SK-N-SH (cell line): ENCODE data around the gene ARL6IP5. TPM values are rescaled to one million over a fixed set of nuclear protein-coding genes. Genes with fewer than 3 reads are reported as not detected.

Experiments
- CTCF ChIA-PET: fragments of 300-600, 350-600 bp; formaldehyde crosslinking; extraction: SDS; loops from one replicate; lab custom pipeline; 2021; lab: Yijun Ruan, JAX
- POLR2A ChIA-PET: fragments of 350-600 bp; sonication (Branson Sonifier 250); formaldehyde crosslinking; extraction: SDS; loops from one replicate; lab custom pipeline; 2020; ENCODE audit warnings: antibody characterized with exemption, inconsistent platforms; lab: Yijun Ruan, JAX
- DNase-seq: peaks from one replicate; pipeline ENCODE4 v3.0.0; 2012
- H2AFZ ChIP-seq: fragments of 200-600 bp; sonication (generic); 2 replicates; pipeline ENCODE4 v1.8.1; 2016; ENCODE audit warnings: antibody characterized with exemption, mild to moderate bottlenecking, low read depth
- H3F3A ChIP-seq: fragments of 200-600 bp; sonication (generic); replicated peaks from 2 replicates; pipeline ENCODE3; 2016; ENCODE audit warnings: antibody characterized with exemption, mild to moderate bottlenecking; ENCODE audit not compliant: insufficient read depth
- H3K27ac ChIP-seq, 2 experiments: fragments of 200-500 bp in 1 of 2; fragments of 200-600 bp in 1 of 2; sonication (Bioruptor generic) in 1 of 2; sonication (generic), shearing (Covaris generic) in 1 of 2; 2 replicates each; pipeline versions ENCODE4 v1.5.1 to v1.6.1; 2014 to 2016; ENCODE audit warnings: low read depth in 2 of 2, inconsistent platforms in 1 of 2, low read length in 1 of 2, mild to moderate bottlenecking in 1 of 2, mixed read lengths in 1 of 2
- H3K27me3 ChIP-seq: fragments of 200-600 bp; sonication (generic), shearing (Covaris generic); 2 replicates; pipeline ENCODE4 v1.6.1; 2016; ENCODE audit warnings: mixed run types; ENCODE audit not compliant: insufficient read depth
- H3K36me3 ChIP-seq, 2 experiments: fragments of 200-500 bp in 1 of 2; fragments of 200-600 bp in 1 of 2; sonication (Bioruptor generic) in 1 of 2; sonication (generic) in 1 of 2; replicated peaks in 1 of 2; 2 replicates each; pipeline versions ENCODE3 to v1.5.1; 2014 to 2016; ENCODE audit warnings: low read length in 1 of 2, mild to moderate bottlenecking in 1 of 2; ENCODE audit not compliant: insufficient read depth in 2 of 2, control insufficient read depth in 1 of 2
- H3K4me1 ChIP-seq, 2 experiments: fragments of 200-500 bp in 1 of 2; fragments of 200-600 bp in 1 of 2; sonication (Bioruptor generic) in 1 of 2; sonication (generic), shearing (Covaris generic) in 1 of 2; 2 replicates each; pipeline versions ENCODE4 v1.5.1 to v1.6.1; 2014 to 2016; ENCODE audit warnings: low read depth in 1 of 2, low read length in 1 of 2, mixed run types in 1 of 2; ENCODE audit not compliant: insufficient read depth in 2 of 2, control insufficient read depth in 1 of 2
- H3K4me2 ChIP-seq: fragments of 200-600 bp; sonication (generic), shearing (Covaris generic); 2 replicates; pipeline ENCODE4 v1.6.1; 2017; ENCODE audit warnings: mixed run types
- H3K4me3 ChIP-seq, 2 experiments: fragments of 200-500 bp in 1 of 2; fragments of 200-600 bp in 1 of 2; sonication (Bioruptor generic) in 1 of 2; sonication (generic), shearing (Covaris generic) in 1 of 2; 2 replicates each; pipeline versions ENCODE4 v1.5.1 to v1.8.1; 2014 to 2016; ENCODE audit warnings: low read depth in 2 of 2, inconsistent platforms in 1 of 2, low read length in 1 of 2, mild to moderate bottlenecking in 1 of 2, mixed read lengths in 1 of 2, moderate library complexity in 1 of 2
- H3K79me2 ChIP-seq: fragments of 200-600 bp; sonication (generic); 2 replicates; pipeline ENCODE4 v1.8.1; 2017; ENCODE audit warnings: mild to moderate bottlenecking; ENCODE audit not compliant: insufficient read depth
- H3K9ac ChIP-seq: fragments of 200-600 bp; sonication (generic); 2 replicates; pipeline ENCODE4 v1.6.1; 2017; ENCODE audit warnings: mixed run types
- H3K9me2 ChIP-seq: fragments of 200-600 bp; sonication (generic); 2 replicates; pipeline ENCODE4 v1.6.1; 2017; ENCODE audit warnings: mixed run types
- H3K9me3 ChIP-seq: fragments of 200-600 bp; sonication (generic); 2 replicates; pipeline ENCODE4 v1.6.1; 2017; ENCODE audit warnings: mixed run types, mild to moderate bottlenecking, moderate library complexity
- H4K20me1 ChIP-seq: fragments of 200-600 bp; sonication (generic); 2 replicates; pipeline ENCODE4 v1.6.1; 2017; ENCODE audit warnings: mild to moderate bottlenecking, mixed run types; ENCODE audit not compliant: insufficient read depth
- CHD2 ChIP-seq: fragments of 150-350 bp; IDR thresholded peaks from 2 replicates; pipeline ENCODE4 v1.6.1; 2018; ENCODE audit warnings: low read length; ENCODE audit not compliant: partially characterized antibody
- ELF1 ChIP-seq: IDR thresholded peaks from 2 replicates; pipeline ENCODE4 v1.4.0; 2012
- EP300 ChIP-seq, 2 experiments: IDR thresholded peaks; 2 replicates each; pipeline versions ENCODE4 v1.4.0 to v1.6.1; 2012; ENCODE audit warnings: borderline replicate concordance in 1 of 2, low read depth in 1 of 2, low read length in 1 of 2
- FOSL2 ChIP-seq: IDR thresholded peaks from 2 replicates; pipeline ENCODE4 v1.4.0; 2012; ENCODE audit warnings: low read depth, mild to moderate bottlenecking, moderate library complexity, borderline replicate concordance
- GABPA ChIP-seq: IDR thresholded peaks from 2 replicates; pipeline ENCODE4 v1.4.0; 2012; ENCODE audit warnings: low read depth, mild to moderate bottlenecking
- JUND ChIP-seq: IDR thresholded peaks from 2 replicates; pipeline ENCODE4 v1.4.0; 2012
- MXI1 ChIP-seq: IDR thresholded peaks from 2 replicates; pipeline ENCODE4 v1.6.1; 2012; ENCODE audit warnings: mild to moderate bottlenecking, low read depth, low read length, improper control_type of control experiment
- NFIC ChIP-seq: IDR thresholded peaks from 2 replicates; pipeline ENCODE4 v1.4.0; 2012; ENCODE audit warnings: borderline replicate concordance
- NRF1 ChIP-seq: IDR thresholded peaks from 2 replicates; pipeline ENCODE4 v1.6.1; 2012; ENCODE audit warnings: low read depth, mild to moderate bottlenecking, low read length
- POLR2AphosphoS5 ChIP-seq: IDR thresholded peaks from 2 replicates; pipeline ENCODE4 v1.6.1; 2012; ENCODE audit warnings: low read depth, low read length
- RAD21 ChIP-seq: IDR thresholded peaks from 2 replicates; pipeline ENCODE4 v1.6.1; 2012; ENCODE audit warnings: mild to moderate bottlenecking, low read length
- RCOR1 ChIP-seq: fragments of 150-350 bp; IDR thresholded peaks from 2 replicates; pipeline ENCODE4 v1.6.1; 2017; ENCODE audit warnings: antibody characterized with exemption, low read length
- SIN3A ChIP-seq: IDR thresholded peaks from 2 replicates; pipeline ENCODE4 v1.6.1; 2012; ENCODE audit warnings: low read depth, mild to moderate bottlenecking, low read length, moderate library complexity, borderline replicate concordance
- TAF1 ChIP-seq: IDR thresholded peaks from 2 replicates; pipeline ENCODE4 v1.6.1; 2012; ENCODE audit warnings: low read depth, mild to moderate bottlenecking, low read length, moderate library complexity, borderline replicate concordance
- TCF12 ChIP-seq: IDR thresholded peaks from 2 replicates; pipeline ENCODE4 v1.4.0; 2012
- YY1 ChIP-seq: IDR thresholded peaks from 2 replicates; pipeline ENCODE4 v1.4.0; 2012; ENCODE audit warnings: low read depth, mild to moderate bottlenecking
- WGBS: methylation state at CpG from one replicate; pipeline ENCODE4 v1.1.6; 2017; ENCODE audit warnings: low lambda C conversion rate; 5-methylcytosine and 5-hydroxymethylcytosine counted together
- polyA plus RNA-seq, 3 experiments: library from polyadenylated mRNA; depleted of rRNA; stranded (reverse); fragments of >200 nt; gene quantifications; 2 replicates each; pipeline ENCODE4 v1.2.3, GENCODE V29; 2012
- TF ChIP-seq, protein P1 (sequence below): fragments of 150-350 bp; IDR thresholded peaks from 2 replicates; pipeline ENCODE4 v1.6.1; 2017; ENCODE audit warnings: antibody characterized with exemption, low read length, low read depth, borderline replicate concordance
- TF ChIP-seq, protein P2 (sequence below): IDR thresholded peaks from 2 replicates; pipeline ENCODE4 v1.4.0; 2012; ENCODE audit warnings: low read depth, borderline replicate concordance
- TF ChIP-seq, protein P3 (sequence below): fragments of 200-600 bp; sonication (generic); IDR thresholded peaks from 2 replicates; pipeline ENCODE4 v1.6.1; 2017; ENCODE audit warnings: antibody characterized with exemption, mild to moderate bottlenecking, moderate library complexity

ARL6IP5 gene
- polyA plus RNA-seq, 1 of the 3 experiments (the other 2 are of a cell fraction) = 64.6 TPM

DNA sequence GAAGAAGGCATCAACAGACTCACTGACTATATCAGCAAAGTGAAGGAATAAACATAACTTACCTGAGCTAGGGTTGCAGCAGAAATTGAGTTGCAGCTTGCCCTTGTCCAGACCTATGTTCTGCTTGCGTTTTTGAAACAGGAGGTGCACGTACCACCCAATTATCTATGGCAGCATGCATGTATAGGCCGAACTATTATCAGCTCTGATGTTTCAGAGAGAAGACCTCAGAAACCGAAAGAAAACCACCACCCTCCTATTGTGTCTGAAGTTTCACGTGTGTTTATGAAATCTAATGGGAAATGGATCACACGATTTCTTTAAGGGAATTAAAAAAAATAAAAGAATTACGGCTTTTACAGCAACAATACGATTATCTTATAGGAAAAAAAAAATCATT is 19.8 kb downstream of the ARL6IP5 start:
- no peak for DNase-seq

DNA sequence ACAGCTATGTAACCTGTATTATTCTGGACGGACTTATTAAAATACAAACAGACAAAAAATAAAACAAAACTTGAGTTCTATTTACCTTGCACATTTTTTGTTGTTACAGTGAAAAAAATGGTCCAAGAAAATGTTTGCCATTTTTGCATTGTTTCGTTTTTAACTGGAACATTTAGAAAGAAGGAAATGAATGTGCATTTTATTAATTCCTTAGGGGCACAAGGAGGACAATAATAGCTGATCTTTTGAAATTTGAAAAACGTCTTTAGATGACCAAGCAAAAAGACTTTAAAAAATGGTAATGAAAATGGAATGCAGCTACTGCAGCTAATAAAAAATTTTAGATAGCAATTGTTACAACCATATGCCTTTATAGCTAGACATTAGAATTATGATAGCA is 20.6 kb downstream of the ARL6IP5 start:
- H3K36me3 ChIP-seq = peaks cover 24 to 45% of the 10 kb centered on the region in 2 experiments
- no peak overlapping the region for H3K4me2 ChIP-seq
- POLR2A ChIA-PET = no interaction called here
- CTCF ChIA-PET = interaction anchor here (1.3 to 8.8 kb wide), 2 partner anchors 14 to 367 kb away, joined by 3 to 56 read pairs; no protein-coding TSS in a partner anchor
- no peak for DNase-seq
- H3K9me2 ChIP-seq = no peaks in the 10 kb centered on the region
- H3K9ac ChIP-seq = no peak overlapping the region
- no peaks in the 10 kb centered on the region for H3K27me3 ChIP-seq
- H3K4me1 ChIP-seq = no peaks in the 10 kb centered on the region
- TF ChIP-seq, protein P1, sequence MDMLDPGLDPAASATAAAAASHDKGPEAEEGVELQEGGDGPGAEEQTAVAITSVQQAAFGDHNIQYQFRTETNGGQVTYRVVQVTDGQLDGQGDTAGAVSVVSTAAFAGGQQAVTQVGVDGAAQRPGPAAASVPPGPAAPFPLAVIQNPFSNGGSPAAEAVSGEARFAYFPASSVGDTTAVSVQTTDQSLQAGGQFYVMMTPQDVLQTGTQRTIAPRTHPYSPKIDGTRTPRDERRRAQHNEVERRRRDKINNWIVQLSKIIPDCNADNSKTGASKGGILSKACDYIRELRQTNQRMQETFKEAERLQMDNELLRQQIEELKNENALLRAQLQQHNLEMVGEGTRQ = no peak
- no peak for TF ChIP-seq SIN3A
- TF ChIP-seq NRF1 = no peak
- no peak for TF ChIP-seq RCOR1
- TF ChIP-seq TAF1 = no peak
- no peak for TF ChIP-seq NFIC
- no peak for TF ChIP-seq FOSL2
- no peak for TF ChIP-seq RAD21
- TF ChIP-seq GABPA = no peak
- TF ChIP-seq, protein P2, sequence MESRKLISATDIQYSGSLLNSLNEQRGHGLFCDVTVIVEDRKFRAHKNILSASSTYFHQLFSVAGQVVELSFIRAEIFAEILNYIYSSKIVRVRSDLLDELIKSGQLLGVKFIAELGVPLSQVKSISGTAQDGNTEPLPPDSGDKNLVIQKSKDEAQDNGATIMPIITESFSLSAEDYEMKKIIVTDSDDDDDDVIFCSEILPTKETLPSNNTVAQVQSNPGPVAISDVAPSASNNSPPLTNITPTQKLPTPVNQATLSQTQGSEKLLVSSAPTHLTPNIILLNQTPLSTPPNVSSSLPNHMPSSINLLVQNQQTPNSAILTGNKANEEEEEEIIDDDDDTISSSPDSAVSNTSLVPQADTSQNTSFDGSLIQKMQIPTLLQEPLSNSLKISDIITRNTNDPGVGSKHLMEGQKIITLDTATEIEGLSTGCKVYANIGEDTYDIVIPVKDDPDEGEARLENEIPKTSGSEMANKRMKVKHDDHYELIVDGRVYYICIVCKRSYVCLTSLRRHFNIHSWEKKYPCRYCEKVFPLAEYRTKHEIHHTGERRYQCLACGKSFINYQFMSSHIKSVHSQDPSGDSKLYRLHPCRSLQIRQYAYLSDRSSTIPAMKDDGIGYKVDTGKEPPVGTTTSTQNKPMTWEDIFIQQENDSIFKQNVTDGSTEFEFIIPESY = no peak
- no peak for TF ChIP-seq EP300 (IDR thresholded peaks at IDR 0.05; ENCODE audit: borderline replicate concordance in 1 of 2, low read depth in 1 of 2, low read length in 1 of 2)
- no peak for TF ChIP-seq MXI1
- TF ChIP-seq ELF1 = no peak
- TF ChIP-seq, protein P3, sequence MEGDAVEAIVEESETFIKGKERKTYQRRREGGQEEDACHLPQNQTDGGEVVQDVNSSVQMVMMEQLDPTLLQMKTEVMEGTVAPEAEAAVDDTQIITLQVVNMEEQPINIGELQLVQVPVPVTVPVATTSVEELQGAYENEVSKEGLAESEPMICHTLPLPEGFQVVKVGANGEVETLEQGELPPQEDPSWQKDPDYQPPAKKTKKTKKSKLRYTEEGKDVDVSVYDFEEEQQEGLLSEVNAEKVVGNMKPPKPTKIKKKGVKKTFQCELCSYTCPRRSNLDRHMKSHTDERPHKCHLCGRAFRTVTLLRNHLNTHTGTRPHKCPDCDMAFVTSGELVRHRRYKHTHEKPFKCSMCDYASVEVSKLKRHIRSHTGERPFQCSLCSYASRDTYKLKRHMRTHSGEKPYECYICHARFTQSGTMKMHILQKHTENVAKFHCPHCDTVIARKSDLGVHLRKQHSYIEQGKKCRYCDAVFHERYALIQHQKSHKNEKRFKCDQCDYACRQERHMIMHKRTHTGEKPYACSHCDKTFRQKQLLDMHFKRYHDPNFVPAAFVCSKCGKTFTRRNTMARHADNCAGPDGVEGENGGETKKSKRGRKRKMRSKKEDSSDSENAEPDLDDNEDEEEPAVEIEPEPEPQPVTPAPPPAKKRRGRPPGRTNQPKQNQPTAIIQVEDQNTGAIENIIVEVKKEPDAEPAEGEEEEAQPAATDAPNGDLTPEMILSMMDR = no peak
- TF ChIP-seq YY1 = no peak
- TF ChIP-seq JUND = no peak
- no peak for TF ChIP-seq CHD2
- no peak for TF ChIP-seq TCF12
- whole genome bisulfite sequencing = 68% methylated on average over 3 of the region's 3 CpGs
- H2AFZ ChIP-seq = no peak overlapping the region
- H3F3A ChIP-seq = peaks cover 13% of the 10 kb centered on the region
- H3K27ac ChIP-seq = no peak overlapping the region
- no peaks in the 10 kb centered on the region for H3K9me3 ChIP-seq
- peaks cover 12% of the 10 kb centered on the region for H3K79me2 ChIP-seq
- 0 out of 2 replicates have a peak, but pooled peaks cover 1% of the 10 kb centered on the region for H4K20me1 ChIP-seq
- H3K4me3 ChIP-seq = no peak overlapping the region

More for the DNA sequence above, 19.8 kb downstream of the ARL6IP5 start:
- H2AFZ ChIP-seq = no peak overlapping the region
- POLR2A ChIA-PET = no interaction called here
- H3K79me2 ChIP-seq = peaks cover 19% of the 10 kb centered on the region
- no peak overlapping the region for H3K27ac ChIP-seq
- WGBS = 97% methylated on average over 8 of the region's 8 CpGs
- peaks cover 24 to 51% of the 10 kb centered on the region in 2 experiments for H3K36me3 ChIP-seq
- H3K9ac ChIP-seq = no peak overlapping the region
- H3K9me2 ChIP-seq = no peaks in the 10 kb centered on the region
- H4K20me1 ChIP-seq = peaks cover 5% of the 10 kb centered on the region; the same call in 1 of the 2 replicates
- peaks cover 13% of the 10 kb centered on the region for H3F3A ChIP-seq
- H3K4me1 ChIP-seq = no peaks in the 10 kb centered on the region
- TF ChIP-seq POLR2AphosphoS5 (no peak), FOSL2 (no peak), TAF1 (no peak), RAD21 (no peak)
- no peak overlapping the region for H3K4me2 ChIP-seq
- CTCF ChIA-PET = interaction anchor here (8.8 kb wide), 1 partner anchor 15 kb away, joined by 56 read pairs; no protein-coding TSS in a partner anchor
- H3K9me3 ChIP-seq = no peaks in the 10 kb centered on the region
- H3K4me3 ChIP-seq = no peak overlapping the region
- no peaks in the 10 kb centered on the region for H3K27me3 ChIP-seq
